H1 (cell line): ENCODE measurements around the gene ARMC6. TPM values are rescaled to one million over a fixed set of nuclear protein-coding genes. Genes with fewer than 3 reads are reported as not detected.

Experiments
- ASH2L ChIP-seq: fragments of 200-600, 300-600 bp; sonication (generic); IDR thresholded peaks from one replicate; pipeline ENCODE4 v1.7.1; 2017; ENCODE audit warnings: low read length
- ATF2 ChIP-seq: IDR thresholded peaks from 2 replicates; pipeline ENCODE4 v1.6.1; 2012; ENCODE audit warnings: low read length, inconsistent platforms
- BACH1 ChIP-seq: IDR thresholded peaks from 2 replicates; pipeline ENCODE4 v1.6.1; 2012; ENCODE audit warnings: low read length, improper control_type of control experiment
- BCL11A ChIP-seq, 2 experiments: IDR thresholded peaks; one replicate each; pipeline ENCODE4 v1.6.1; 2011; ENCODE audit warnings: low read depth in 2 of 2, low read length in 2 of 2, mild to moderate bottlenecking in 2 of 2
- CBX8 ChIP-seq: fragments of 300-800, 300-1000 bp; sonication (generic); IDR thresholded peaks from 2 replicates; pipeline ENCODE4 v1.7.1; 2016; ENCODE audit warnings: low read depth, low read length, borderline replicate concordance
- CREB1 ChIP-seq: IDR thresholded peaks from 2 replicates; pipeline ENCODE4 v1.6.1; 2012; ENCODE audit warnings: inconsistent platforms
- CTCF ChIP-seq, 3 experiments: IDR thresholded peaks; 1 replicate in 2 of 3; 2 replicates in 1 of 3; pipeline versions ENCODE4 v1.5.1 to v1.6.1; 2011; ENCODE audit warnings: low read length in 3 of 3, mild to moderate bottlenecking in 3 of 3, inconsistent platforms in 2 of 3, low read depth in 1 of 3, moderate library complexity in 1 of 3; ENCODE audit not compliant: insufficient read depth in 1 of 3; ENCODE audit errors: control extremely low read depth in 1 of 3
- FOSL1 ChIP-seq: IDR thresholded peaks from 2 replicates; pipeline ENCODE4 v1.6.1; 2011; ENCODE audit warnings: mild to moderate bottlenecking, low read depth, low read length, moderate library complexity; ENCODE audit not compliant: insufficient read depth
- JUN ChIP-seq: IDR thresholded peaks from 2 replicates; pipeline ENCODE4 v1.6.1; 2011; ENCODE audit warnings: low read depth, mild to moderate bottlenecking, improper control_type of control experiment, low read length
- KDM1A ChIP-seq: fragments of 200-600, 300-600 bp; sonication (generic); IDR thresholded peaks from 2 replicates; pipeline ENCODE4 v1.7.1; 2016; ENCODE audit warnings: mild to moderate bottlenecking, low read length, borderline replicate concordance
- KDM4A ChIP-seq: IDR thresholded peaks from one replicate; pipeline ENCODE4 v1.7.1; 2012; ENCODE audit warnings: low read depth, mild to moderate bottlenecking, moderate library complexity, low read length, inconsistent platforms; ENCODE audit not compliant: severe bottlenecking
- NRF1 ChIP-seq: IDR thresholded peaks from 2 replicates; pipeline ENCODE4 v1.6.1; 2011; ENCODE audit warnings: mild to moderate bottlenecking, low read depth, low read length, improper control_type of control experiment
- PHF8 ChIP-seq: fragments of 200-600 bp; sonication (generic); conservative IDR thresholded peaks from 2 replicates; pipeline ENCODE4 v1.7.1; 2012; ENCODE audit warnings: low read depth, mild to moderate bottlenecking, inconsistent platforms, low read length, moderate library complexity
- POLR2A ChIP-seq, 2 experiments: IDR thresholded peaks; 1 replicate in 1 of 2; 2 replicates in 1 of 2; pipeline ENCODE4 v1.6.1; 2011; ENCODE audit warnings: low read depth in 2 of 2, low read length in 2 of 2, mild to moderate bottlenecking in 2 of 2; ENCODE audit errors: control extremely low read depth in 1 of 2
- SIN3A ChIP-seq, 2 experiments: IDR thresholded peaks in 1 of 2; conservative IDR thresholded peaks in 1 of 2; 2 replicates each; pipeline ENCODE4 v1.6.1; 2011 to 2012; ENCODE audit warnings: low read length in 2 of 2, improper control_type of control experiment in 1 of 2, low read depth in 1 of 2, mild to moderate bottlenecking in 1 of 2
- SIX5 ChIP-seq: IDR thresholded peaks from 2 replicates; pipeline ENCODE4 v1.6.1; 2011; ENCODE audit warnings: mild to moderate bottlenecking, low read depth, low read length
- SRF ChIP-seq: IDR thresholded peaks from 2 replicates; pipeline ENCODE4 v1.6.1; 2011; ENCODE audit warnings: mild to moderate bottlenecking, low read depth, low read length, moderate library complexity
- SUZ12 ChIP-seq: fragments of 200-600 bp; sonication (generic); IDR thresholded peaks from 2 replicates; pipeline ENCODE4 v1.6.1; 2012; ENCODE audit warnings: mild to moderate bottlenecking, inconsistent platforms, low read length, moderate library complexity, mixed read lengths
- YY1 ChIP-seq: IDR thresholded peaks from 2 replicates; pipeline ENCODE4 v1.6.1; 2011; ENCODE audit warnings: low read depth, mild to moderate bottlenecking, low read length
- polyA plus RNA-seq, 7 experiments: library from polyadenylated mRNA; depleted of rRNA in 3 of 7; stranded (reverse) in 5 of 7; unstranded in 2 of 7; fragments of >200 nt in 5 of 7; fragments of 200-250 nt in 2 of 7; gene quantifications; 1 replicate in 5 of 7; 2 replicates in 1 of 7; 4 replicates in 1 of 7; pipeline versions ENCODE4 v1.2.1 to v1.2.3, GENCODE V29; 2011 to 2013; ENCODE audit warnings: missing spikeins in 2 of 7, mixed read lengths in 2 of 7
- total RNA-seq: library from RNA; stranded (reverse); fragmentation: NEBNext Ultra II Directional; extraction: Animal tissue kit (Norgen Biotek cat#: 25700); gene quantifications from 2 replicates; pipeline ENCODE4 v1.2.1, GENCODE V29; 2021
- TF ChIP-seq, protein P1 (sequence below): IDR thresholded peaks from 2 replicates; pipeline ENCODE4 v1.6.1; 2012; ENCODE audit warnings: inconsistent platforms

Gene ARMC6
- total and polyA plus RNA-seq, 2 of the 8 experiments (the other 6 are each of a cell fraction or from before 2014, with no cell fraction given), result 67.1 to 68.3 TPM

GRCh38 chr19:19105365-19106055 is 72.1 kb downstream of the ARMC6 start (continued):
- peak in 1 of 2 experiments; percentile 94; a peak in 2 of 3 replicates for TF ChIP-seq POLR2A (IDR thresholded peaks at IDR 0.05; ENCODE audit: control extremely low read depth in 1 of 2, low read depth in 2 of 2, low read length in 2 of 2)
- TF ChIP-seq PHF8, result peak; percentile 96
- no peak for TF ChIP-seq SUZ12
- no peak for TF ChIP-seq ATF2
- TF ChIP-seq FOSL1, result no peak
- no peak for TF ChIP-seq SIX5
- TF ChIP-seq, protein P1, sequence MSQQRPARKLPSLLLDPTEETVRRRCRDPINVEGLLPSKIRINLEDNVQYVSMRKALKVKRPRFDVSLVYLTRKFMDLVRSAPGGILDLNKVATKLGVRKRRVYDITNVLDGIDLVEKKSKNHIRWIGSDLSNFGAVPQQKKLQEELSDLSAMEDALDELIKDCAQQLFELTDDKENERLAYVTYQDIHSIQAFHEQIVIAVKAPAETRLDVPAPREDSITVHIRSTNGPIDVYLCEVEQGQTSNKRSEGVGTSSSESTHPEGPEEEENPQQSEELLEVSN, result peak; percentile 85
- no peak for TF ChIP-seq SRF
- no peak for TF ChIP-seq CTCF (IDR thresholded peaks at IDR 0.05; ENCODE audit: control extremely low read depth in 1 of 3, insufficient read depth in 1 of 3, low read depth in 1 of 3, low read length in 3 of 3)
- no peak for TF ChIP-seq BCL11A (IDR thresholded peaks at IDR 0.05; ENCODE audit: low read depth in 2 of 2, low read length in 2 of 2)
- TF ChIP-seq KDM1A, result peak; percentile 71; the same call in 1 of the 2 replicates
- TF ChIP-seq JUN, result no peak
- TF ChIP-seq YY1, result 0 out of 2 replicates have a peak, but pooled peaks have one; percentile 24
- no peak for TF ChIP-seq KDM4A
- TF ChIP-seq SIN3A (conservative IDR thresholded peaks at IDR 0.05 in 1 of 2, IDR thresholded peaks at IDR 0.05 in 1 of 2; ENCODE audit: low read depth in 1 of 2, low read length in 2 of 2), result peak in 1 of 2 experiments; percentile 89; a peak in 2 of 4 replicates
- no peak for TF ChIP-seq NRF1
- no peak; the same call in 1 of the 2 replicates for TF ChIP-seq BACH1
- TF ChIP-seq CBX8, result no peak
- peak; percentile 86 for TF ChIP-seq ASH2L
- TF ChIP-seq CREB1, result peak; percentile 19; the same call in 1 of the 2 replicates
